Breast epithelium (tissue), 4 donors: ENCODE measurements around the gene MND1. TPM values are rescaled to one million over a fixed set of nuclear protein-coding genes. Genes with fewer than 3 reads are reported as not detected.
"Not testable (repeated sequence)": the region's sequence is repeated elsewhere in the genome, so short reads cannot be mapped to it uniquely, and the experiment has no call there.

Experiments used
- DNase-seq, 2 donors: peaks; one replicate each; pipeline ENCODE4 v3.0.0-alpha.2; 2019; ENCODE audit warnings: low spot score in 2 of 2
- H3K27ac ChIP-seq, 2 donors: fragments of 200-600 bp; sonication (generic) in 1 of 2; one replicate each; pipeline ENCODE4 v1.5.1; 2016 to 2019; ENCODE audit warnings: mild to moderate bottlenecking in 1 of 2
- H3K27me3 ChIP-seq, 2 donors: fragments of 200-600 bp; sonication (generic) in 1 of 2; one replicate each; pipeline versions ENCODE4 v1.5.1 to v1.6.0; 2017 to 2019; ENCODE audit warnings: control low read depth in 1 of 2, mild to moderate bottlenecking in 1 of 2
- H3K36me3 ChIP-seq: fragments of 200-600 bp; one replicate; pipeline ENCODE4 v1.5.1; 2019
- H3K4me1 ChIP-seq, 2 donors: fragments of 200-600 bp; sonication (generic); one replicate each; pipeline ENCODE4 v1.5.1; 2016 to 2019; ENCODE audit warnings: control low read depth in 1 of 2
- H3K4me3 ChIP-seq, 3 donors: fragments of 200-600 bp; sonication (generic); 1 replicate in 2 of 3; 2 replicates in 1 of 3; pipeline ENCODE4 v1.5.1; 2016 to 2019; ENCODE audit warnings: mild to moderate bottlenecking in 3 of 3, moderate library complexity in 2 of 3
- H3K9me3 ChIP-seq, 2 donors: fragments of 200-600 bp; sonication (generic) in 1 of 2; one replicate each; pipeline ENCODE4 v1.5.1; 2016 to 2019; ENCODE audit warnings: control low read depth in 1 of 2
- POLR2A ChIP-seq: fragments of 450-650 bp; IDR thresholded peaks from one replicate; pipeline ENCODE4 v1.6.1; 2016; ENCODE audit warnings: antibody characterized with exemption, mild to moderate bottlenecking, moderate library complexity
- POLR2AphosphoS5 ChIP-seq, 3 donors: sonication (generic); formaldehyde crosslinking; IDR thresholded peaks; one replicate each; pipeline ENCODE4 v1.6.1; 2017; ENCODE audit warnings: antibody characterized with exemption in 3 of 3
- intact Hi-C: fragments of 100-400 bp; cut with DNase I; formaldehyde crosslinking; loops from one replicate; pipeline ENCODE4 v1.15.1; 2023; ENCODE audit warnings: low total_unique reads
- total RNA-seq, 3 donors: library from RNA; depleted of rRNA; stranded (reverse); fragments of >200 nt; gene quantifications; one replicate each; pipeline ENCODE4 v1.1.0, GENCODE V29; 2016
- TF ChIP-seq, protein P1 (sequence below), 3 donors: fragments of 450-650 bp; IDR thresholded peaks; one replicate each; pipeline ENCODE4 v1.5.1; 2016 to 2017; ENCODE audit warnings: antibody characterized with exemption in 3 of 3, mild to moderate bottlenecking in 3 of 3, moderate library complexity in 3 of 3

MND1 gene
- total RNA-seq, 3 donors from 2014 or later, result 0.64 TPM; not detected in 2

DNA sequence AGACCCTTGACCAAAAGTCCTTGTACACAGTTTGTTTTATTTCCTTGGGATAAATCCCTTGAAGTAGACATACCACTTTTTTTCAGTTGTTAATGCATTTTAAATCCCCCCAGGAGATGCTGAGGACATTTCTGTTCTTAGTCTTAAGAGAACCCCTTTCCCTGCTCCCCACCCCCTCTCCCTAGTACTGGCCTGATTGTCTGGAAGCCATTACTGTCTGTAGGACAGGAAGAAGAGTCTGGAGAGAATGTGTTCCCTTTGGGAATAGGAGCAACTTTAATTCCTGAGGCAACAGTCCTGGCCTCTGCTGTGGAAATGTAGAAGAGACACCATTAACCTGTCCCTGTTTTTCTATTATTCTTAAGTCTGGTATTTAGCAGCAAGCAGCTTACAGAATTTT lies 69.4 kb downstream of the MND1 start:
- H3K4me1 ChIP-seq, result no peaks in the 10 kb centered on the region
- TF ChIP-seq, protein P1, sequence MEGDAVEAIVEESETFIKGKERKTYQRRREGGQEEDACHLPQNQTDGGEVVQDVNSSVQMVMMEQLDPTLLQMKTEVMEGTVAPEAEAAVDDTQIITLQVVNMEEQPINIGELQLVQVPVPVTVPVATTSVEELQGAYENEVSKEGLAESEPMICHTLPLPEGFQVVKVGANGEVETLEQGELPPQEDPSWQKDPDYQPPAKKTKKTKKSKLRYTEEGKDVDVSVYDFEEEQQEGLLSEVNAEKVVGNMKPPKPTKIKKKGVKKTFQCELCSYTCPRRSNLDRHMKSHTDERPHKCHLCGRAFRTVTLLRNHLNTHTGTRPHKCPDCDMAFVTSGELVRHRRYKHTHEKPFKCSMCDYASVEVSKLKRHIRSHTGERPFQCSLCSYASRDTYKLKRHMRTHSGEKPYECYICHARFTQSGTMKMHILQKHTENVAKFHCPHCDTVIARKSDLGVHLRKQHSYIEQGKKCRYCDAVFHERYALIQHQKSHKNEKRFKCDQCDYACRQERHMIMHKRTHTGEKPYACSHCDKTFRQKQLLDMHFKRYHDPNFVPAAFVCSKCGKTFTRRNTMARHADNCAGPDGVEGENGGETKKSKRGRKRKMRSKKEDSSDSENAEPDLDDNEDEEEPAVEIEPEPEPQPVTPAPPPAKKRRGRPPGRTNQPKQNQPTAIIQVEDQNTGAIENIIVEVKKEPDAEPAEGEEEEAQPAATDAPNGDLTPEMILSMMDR (IDR thresholded peaks at IDR 0.05), result no peak
- TF ChIP-seq POLR2A (no peak), POLR2AphosphoS5 (IDR thresholded peaks at IDR 0.05) (no peak)
- H3K27ac ChIP-seq, result no peak overlapping the region
- intact Hi-C loops, result no loop called here
- H3K27me3 ChIP-seq, result no peaks in the 10 kb centered on the region
- no peak overlapping the region for H3K4me3 ChIP-seq
- no peaks in the 10 kb centered on the region for H3K36me3 ChIP-seq
- H3K9me3 ChIP-seq, result no peaks in the 10 kb centered on the region
- no peak for DNase-seq

DNA sequence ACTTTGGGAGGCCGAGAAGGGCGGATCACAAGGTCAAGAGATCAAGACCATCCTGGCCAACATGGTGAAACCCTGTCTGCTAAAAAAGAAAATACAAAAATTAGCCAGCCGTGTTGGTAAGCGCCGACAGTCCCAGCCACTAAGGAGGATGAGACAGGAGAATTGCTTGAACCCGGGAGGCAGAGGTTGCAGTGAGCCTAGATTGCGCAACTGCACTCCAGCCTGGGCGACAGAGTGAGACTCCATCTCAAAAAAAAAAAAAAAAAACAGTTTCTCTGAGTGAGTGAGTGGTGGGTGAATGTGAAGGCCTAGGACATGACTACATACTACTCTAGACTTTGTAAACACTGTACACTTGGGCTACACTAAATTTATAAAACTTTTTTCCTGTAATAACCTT lies 72.0 kb downstream of the MND1 start:
- DNase-seq, H3K9me3 ChIP-seq, H3K27me3 ChIP-seq, H3K27ac ChIP-seq, H3K4me1 ChIP-seq, H3K36me3 ChIP-seq, intact Hi-C loops, H3K4me3 ChIP-seq: not testable (repeated sequence)

DNA sequence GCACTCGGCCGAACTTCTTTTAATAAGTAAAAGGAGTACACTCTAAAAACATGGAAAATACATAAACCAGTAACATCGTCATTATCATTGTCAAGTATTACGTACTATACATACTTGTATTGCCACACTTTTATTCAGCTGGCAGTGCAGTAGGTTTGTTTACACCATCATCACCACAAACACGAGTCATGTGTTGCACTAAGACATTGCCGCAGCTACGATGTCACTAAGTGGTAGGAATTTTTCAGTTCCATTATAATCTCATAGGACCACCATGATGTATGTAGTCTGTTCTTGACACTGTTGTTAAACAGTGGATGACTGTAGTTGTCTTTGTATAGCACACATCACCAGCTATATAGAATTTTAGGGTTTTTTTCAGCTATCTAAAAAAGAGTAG lies 73.6 kb downstream of the MND1 start:
- no peaks in the 10 kb centered on the region for H3K36me3 ChIP-seq
- H3K9me3 ChIP-seq, result no peaks in the 10 kb centered on the region
- H3K27me3 ChIP-seq, result no peaks in the 10 kb centered on the region
- no peak overlapping the region for H3K4me3 ChIP-seq
- TF ChIP-seq, protein P1 (IDR thresholded peaks at IDR 0.05), result no peak
- TF ChIP-seq POLR2A (no peak), POLR2AphosphoS5 (IDR thresholded peaks at IDR 0.05) (no peak)
- no peaks in the 10 kb centered on the region for H3K4me1 ChIP-seq
- intact Hi-C loops, result no loop called here
- no peak for DNase-seq
- H3K27ac ChIP-seq, result no peak overlapping the region

DNA sequence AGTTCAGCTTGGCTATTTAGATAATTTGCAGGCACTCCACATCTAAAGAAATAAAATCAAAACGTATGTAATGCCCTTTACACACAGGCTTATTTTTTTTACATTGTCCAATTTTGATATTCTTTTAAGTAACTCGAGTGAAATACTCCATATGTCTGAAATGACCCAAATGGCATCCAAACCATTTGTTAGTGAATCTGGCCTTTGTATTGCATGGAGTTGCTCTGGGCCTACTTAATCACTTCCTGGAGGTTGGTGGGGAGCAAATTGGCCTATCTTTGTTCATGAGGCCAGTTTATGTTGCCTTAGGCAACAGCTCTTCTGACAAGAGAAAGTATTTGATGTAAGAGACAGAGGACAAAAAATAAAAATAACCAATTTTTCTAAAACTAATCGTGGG lies 74.1 kb downstream of the MND1 start:
- Histone ChIP-seq H3K27ac (no peak overlapping the region), H3K27me3 (no peaks in the 10 kb centered on the region), H3K36me3 (no peaks in the 10 kb centered on the region), H3K9me3 (no peaks in the 10 kb centered on the region), H3K4me1 (no peaks in the 10 kb centered on the region), H3K4me3 (no peak overlapping the region)
- TF ChIP-seq POLR2A (no peak), POLR2AphosphoS5 (IDR thresholded peaks at IDR 0.05) (no peak)
- intact Hi-C loops, result no loop called here
- no peak for DNase-seq

DNA sequence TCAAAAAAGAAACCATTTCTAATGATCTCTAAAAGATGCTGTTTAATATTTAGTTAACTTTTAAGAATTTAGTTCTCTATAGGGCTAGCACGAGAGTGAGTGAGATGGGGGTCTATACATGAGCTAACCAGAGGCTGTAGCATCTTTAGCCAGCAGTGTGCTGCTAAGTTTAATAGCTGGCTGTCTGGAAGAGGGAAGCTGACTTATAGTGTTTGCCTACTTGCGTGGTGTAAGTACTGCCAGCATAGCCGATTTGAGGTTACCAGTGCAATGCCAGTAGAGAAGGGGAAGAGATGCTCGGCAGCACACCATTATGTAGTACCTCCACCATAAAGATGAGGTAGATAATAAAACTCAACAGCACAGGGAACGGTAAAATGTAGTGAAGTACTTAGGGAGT lies 74.5 kb downstream of the MND1 start:
- H3K27ac ChIP-seq, result no peak overlapping the region
- no peak for DNase-seq
- H3K27me3 ChIP-seq, result no peaks in the 10 kb centered on the region
- H3K9me3 ChIP-seq, result no peaks in the 10 kb centered on the region
- intact Hi-C loops, result no loop called here
- TF ChIP-seq POLR2A (no peak), POLR2AphosphoS5 (IDR thresholded peaks at IDR 0.05) (no peak)
- TF ChIP-seq, protein P1 (IDR thresholded peaks at IDR 0.05), result no peak
- H3K4me3 ChIP-seq, result no peak overlapping the region
- H3K4me1 ChIP-seq, result no peaks in the 10 kb centered on the region
- no peaks in the 10 kb centered on the region for H3K36me3 ChIP-seq

DNA sequence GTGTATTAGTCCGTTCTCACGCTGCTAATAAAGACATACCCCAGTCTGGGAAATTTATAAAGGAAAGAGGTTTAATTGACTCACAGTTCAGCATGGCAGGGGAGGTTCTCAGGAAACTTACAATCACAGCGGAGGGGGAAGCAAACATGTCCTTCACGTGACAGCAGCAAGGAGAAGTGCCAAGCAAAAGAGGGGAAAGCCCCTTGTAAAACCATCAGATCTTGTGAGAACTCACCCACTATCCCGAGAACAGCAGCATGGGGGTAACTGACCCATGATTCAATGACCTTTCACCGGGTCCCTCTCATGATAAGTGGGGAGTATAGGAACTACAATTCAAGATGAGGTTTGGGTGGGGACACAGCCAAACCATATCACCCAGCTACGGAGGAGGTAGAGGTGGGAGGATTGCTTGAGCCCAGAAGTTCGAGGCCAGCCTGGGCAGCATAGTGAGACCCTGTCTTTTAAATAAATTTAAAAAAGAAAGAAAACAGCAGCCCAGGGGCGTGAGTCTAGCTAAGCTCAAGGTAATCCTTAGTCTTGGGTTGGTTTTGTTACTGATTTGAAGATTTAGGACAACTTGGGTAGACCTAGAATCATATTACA lies 75.3 kb downstream of the MND1 start:
- Histone ChIP-seq H3K27ac (no peak overlapping the region), H3K9me3 (no peaks in the 10 kb centered on the region), H3K4me3 (no peak overlapping the region), H3K36me3 (no peaks in the 10 kb centered on the region), H3K4me1 (no peaks in the 10 kb centered on the region), H3K27me3 (no peaks in the 10 kb centered on the region)
- intact Hi-C loops, result loop anchor here (10.0 kb wide), 1 partner anchor 1805 kb away; no protein-coding TSS in a partner anchor
- TF ChIP-seq POLR2A (no peak), POLR2AphosphoS5 (IDR thresholded peaks at IDR 0.05) (no peak)
- TF ChIP-seq, protein P1 (IDR thresholded peaks at IDR 0.05), result no peak
- DNase-seq, result no peak
